ENCODE data around the gene FXYD2.

The FXYD2 gene

GRCh38 chr11:117862753-117863152, 38.2 kb upstream of the FXYD2 start:
- Mint-ChIP-seq H3K27me3 (no peaks in the 10 kb centered on the region), H3K4me1 (ENCODE audit: low read depth) (no peaks in the 10 kb centered on the region), H3K27ac (no peak overlapping the region), H3K36me3 (ENCODE audit: low read depth) (no peaks in the 10 kb centered on the region), H3K4me3 (no peak overlapping the region), H3K9me3 (no peaks in the 10 kb centered on the region)
- DNase-seq = no peak

GRCh38 chr11:117862019-117862725, 37.6 kb upstream of the FXYD2 start:
- Mint-ChIP-seq H3K4me3 (no peak overlapping the region), H3K27ac (no peak overlapping the region), H3K9me3 (no peaks in the 10 kb centered on the region), H3K4me1 (ENCODE audit: low read depth) (no peaks in the 10 kb centered on the region), H3K27me3 (no peaks in the 10 kb centered on the region), H3K36me3 (ENCODE audit: low read depth) (no peaks in the 10 kb centered on the region)
- no peak for DNase-seq

GRCh38 chr11:117861151-117862018, 36.8 kb upstream of the FXYD2 start:
- no peak overlapping the region for H3K4me3 Mint-ChIP-seq
- DNase-seq = no peak
- H3K36me3 Mint-ChIP-seq (ENCODE audit: low read depth) = no peaks in the 10 kb centered on the region
- H3K4me1 Mint-ChIP-seq (ENCODE audit: low read depth) = no peaks in the 10 kb centered on the region
- no peaks in the 10 kb centered on the region for H3K9me3 Mint-ChIP-seq
- no peak overlapping the region for H3K27ac Mint-ChIP-seq
- no peaks in the 10 kb centered on the region for H3K27me3 Mint-ChIP-seq

GRCh38 chr11:117860139-117860538, 35.6 kb upstream of the FXYD2 start:
- H3K4me3 Mint-ChIP-seq = no peak overlapping the region

GRCh38 chr11:117859488-117860112, 35.1 kb upstream of the FXYD2 start:
- H3K9me3 Mint-ChIP-seq = no peaks in the 10 kb centered on the region
- no peaks in the 10 kb centered on the region for H3K4me1 Mint-ChIP-seq (ENCODE audit: low read depth)
- H3K27ac Mint-ChIP-seq = no peak overlapping the region
- no peaks in the 10 kb centered on the region for H3K27me3 Mint-ChIP-seq
- no peak overlapping the region for H3K4me3 Mint-ChIP-seq
- no peak for DNase-seq
- no peaks in the 10 kb centered on the region for H3K36me3 Mint-ChIP-seq (ENCODE audit: low read depth)

More at GRCh38 chr11:117860139-117860538, 35.6 kb upstream of the FXYD2 start:
- Mint-ChIP-seq H3K4me1 (ENCODE audit: low read depth) (no peaks in the 10 kb centered on the region), H3K9me3 (no peaks in the 10 kb centered on the region), H3K27ac (no peak overlapping the region), H3K36me3 (ENCODE audit: low read depth) (no peaks in the 10 kb centered on the region), H3K27me3 (no peaks in the 10 kb centered on the region)
- DNase-seq = no peak

GRCh38 chr11:117859061-117859460, 34.5 kb upstream of the FXYD2 start:
- no peaks in the 10 kb centered on the region for H3K27me3 Mint-ChIP-seq
- H3K4me1 Mint-ChIP-seq (ENCODE audit: low read depth) = no peaks in the 10 kb centered on the region
- no peaks in the 10 kb centered on the region for H3K36me3 Mint-ChIP-seq (ENCODE audit: low read depth)
- H3K9me3 Mint-ChIP-seq = no peaks in the 10 kb centered on the region
- no peak overlapping the region for H3K27ac Mint-ChIP-seq
- DNase-seq = no peak
- H3K4me3 Mint-ChIP-seq = no peak overlapping the region

GRCh38 chr11:117857734-117858414, 33.3 kb upstream of the FXYD2 start:
- no peaks in the 10 kb centered on the region for H3K4me1 Mint-ChIP-seq (ENCODE audit: low read depth)
- H3K27ac Mint-ChIP-seq = no peak overlapping the region
- H3K4me3 Mint-ChIP-seq = no peak overlapping the region
- H3K36me3 Mint-ChIP-seq (ENCODE audit: low read depth) = no peaks in the 10 kb centered on the region
- H3K27me3 Mint-ChIP-seq = no peaks in the 10 kb centered on the region
- peaks cover 2% of the 10 kb centered on the region for H3K9me3 Mint-ChIP-seq
- DNase-seq = no peak

- Mint-ChIP-seq H3K9me3 (peaks cover 8% of the 10 kb centered on the region), H3K4me3 (no peak overlapping the region), H3K4me1 (ENCODE audit: low read depth) (no peaks in the 10 kb centered on the region), H3K27me3 (no peaks in the 10 kb centered on the region), H3K36me3 (ENCODE audit: low read depth) (no peaks in the 10 kb centered on the region), H3K27ac (no peak overlapping the region)
- DNase-seq = no peak
Observed at GRCh38 chr11:117855912-117856651, 31.5 kb upstream of the FXYD2 start.

- Mint-ChIP-seq H3K36me3 (ENCODE audit: low read depth) (no peaks in the 10 kb centered on the region), H3K27ac (no peak overlapping the region), H3K4me3 (no peak overlapping the region), H3K9me3 (peaks cover 8% of the 10 kb centered on the region), H3K4me1 (ENCODE audit: low read depth) (peaks cover under 1% of the 10 kb centered on the region), H3K27me3 (no peaks in the 10 kb centered on the region)
- DNase-seq = no peak
Observed at GRCh38 chr11:117855186-117855845, 30.8 kb upstream of the FXYD2 start.

- peaks cover 7% of the 10 kb centered on the region for H3K4me1 Mint-ChIP-seq (ENCODE audit: low read depth)
- peaks cover 8% of the 10 kb centered on the region for H3K9me3 Mint-ChIP-seq
- H3K27me3 Mint-ChIP-seq = no peaks in the 10 kb centered on the region
- DNase-seq = no peak
- H3K36me3 Mint-ChIP-seq (ENCODE audit: low read depth) = no peaks in the 10 kb centered on the region
- no peak overlapping the region for H3K4me3 Mint-ChIP-seq
- H3K27ac Mint-ChIP-seq = no peak overlapping the region
Observed at GRCh38 chr11:117852309-117852708, 27.8 kb upstream of the FXYD2 start.

GRCh38 chr11:117851852-117852251, 27.3 kb upstream of the FXYD2 start:
- Mint-ChIP-seq H3K9me3 (peaks cover 8% of the 10 kb centered on the region), H3K4me1 (ENCODE audit: low read depth) (peaks cover 7% of the 10 kb centered on the region), H3K27me3 (no peaks in the 10 kb centered on the region), H3K27ac (no peak overlapping the region), H3K36me3 (ENCODE audit: low read depth) (no peaks in the 10 kb centered on the region), H3K4me3 (no peak overlapping the region)
- no peak for DNase-seq

- no peak overlapping the region for H3K4me3 Mint-ChIP-seq
- peaks cover 8% of the 10 kb centered on the region for H3K9me3 Mint-ChIP-seq
- DNase-seq = no peak
- no peak overlapping the region for H3K27ac Mint-ChIP-seq
- H3K4me1 Mint-ChIP-seq (ENCODE audit: low read depth) = peaks cover 7% of the 10 kb centered on the region
- no peaks in the 10 kb centered on the region for H3K27me3 Mint-ChIP-seq
- no peaks in the 10 kb centered on the region for H3K36me3 Mint-ChIP-seq (ENCODE audit: low read depth)
Observed at GRCh38 chr11:117851106-117851505, 26.6 kb upstream of the FXYD2 start.

GRCh38 chr11:117849781-117850414, 25.4 kb upstream of the FXYD2 start:
- Mint-ChIP-seq H3K4me1 (ENCODE audit: low read depth) (peaks cover 7% of the 10 kb centered on the region), H3K4me3 (no peak overlapping the region), H3K27me3 (no peaks in the 10 kb centered on the region), H3K27ac (no peak overlapping the region), H3K9me3 (peaks cover 8% of the 10 kb centered on the region), H3K36me3 (ENCODE audit: low read depth) (no peaks in the 10 kb centered on the region)
- DNase-seq = no peak
